ENCODE results near the gene BICRA.
A peak's percentile ranks its signal among the peaks of the same experiment; 100 is the strongest.
"Not testable (repeated sequence)": the region's sequence is repeated elsewhere in the genome, so short reads cannot be mapped to it uniquely, and the experiment has no call there.

BICRA gene

DNA sequence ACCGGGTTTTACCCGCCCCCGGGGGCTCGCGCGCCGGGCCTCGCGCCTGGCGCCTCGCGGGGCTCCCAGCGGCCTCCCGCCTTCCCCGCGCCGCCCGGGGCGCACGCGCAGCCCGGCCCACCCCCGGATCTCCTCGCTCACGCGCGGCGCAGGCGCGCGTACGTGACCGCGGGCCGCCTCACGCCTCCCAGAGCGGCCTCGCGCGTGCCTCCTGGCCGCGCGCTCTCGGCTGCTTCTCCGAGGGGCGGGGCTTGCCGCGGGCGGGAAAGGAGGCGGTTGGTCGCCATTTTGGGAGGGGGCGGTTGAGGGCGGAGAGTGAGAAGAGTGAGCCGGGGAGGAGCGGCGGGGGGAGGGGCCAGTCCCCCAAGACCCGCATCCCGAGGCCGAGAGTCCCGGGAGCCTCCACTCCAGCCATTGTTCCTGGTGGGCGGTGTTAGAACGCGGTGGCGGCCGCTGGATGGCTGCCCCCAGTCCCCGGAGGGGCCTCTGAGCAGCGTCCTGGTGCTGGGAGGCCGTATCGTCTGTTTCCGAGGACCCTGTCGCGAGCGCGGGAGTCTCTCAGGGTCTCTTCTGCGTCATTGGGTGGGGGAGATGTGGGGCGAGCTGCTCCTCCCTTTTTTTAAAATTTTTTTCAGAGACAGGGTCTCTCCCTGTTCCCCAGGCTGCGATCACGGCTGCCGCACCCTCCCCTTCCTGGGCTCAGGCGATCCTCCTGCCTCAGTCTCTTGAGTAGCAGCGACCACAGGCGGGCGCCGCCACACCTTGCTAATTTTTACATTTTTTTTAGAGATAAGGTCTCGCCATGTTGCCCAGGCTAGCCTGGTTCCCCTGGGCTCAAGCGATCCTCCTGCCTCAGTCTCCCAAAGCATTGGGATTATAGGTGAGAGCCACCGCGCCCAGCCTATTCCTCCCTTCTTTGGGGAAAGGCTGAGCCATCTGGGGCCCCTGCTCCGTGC, 35.6 kb upstream of the BICRA start, which contains the start of gene ZNF541:
Gene ZNF541 (minus strand): TSS at position 78 of the 956 bp plus-strand sequence. CDS start 17,292 bp downstream, outside the sequence.
- peak; percentile 38 for DNase-seq (ENCODE audit: low read depth)
- H3K4me3 ChIP-seq (ENCODE audit: low read length): peak within 1 kb of the TSS; percentile 30
- TF ChIP-seq, protein P1, sequence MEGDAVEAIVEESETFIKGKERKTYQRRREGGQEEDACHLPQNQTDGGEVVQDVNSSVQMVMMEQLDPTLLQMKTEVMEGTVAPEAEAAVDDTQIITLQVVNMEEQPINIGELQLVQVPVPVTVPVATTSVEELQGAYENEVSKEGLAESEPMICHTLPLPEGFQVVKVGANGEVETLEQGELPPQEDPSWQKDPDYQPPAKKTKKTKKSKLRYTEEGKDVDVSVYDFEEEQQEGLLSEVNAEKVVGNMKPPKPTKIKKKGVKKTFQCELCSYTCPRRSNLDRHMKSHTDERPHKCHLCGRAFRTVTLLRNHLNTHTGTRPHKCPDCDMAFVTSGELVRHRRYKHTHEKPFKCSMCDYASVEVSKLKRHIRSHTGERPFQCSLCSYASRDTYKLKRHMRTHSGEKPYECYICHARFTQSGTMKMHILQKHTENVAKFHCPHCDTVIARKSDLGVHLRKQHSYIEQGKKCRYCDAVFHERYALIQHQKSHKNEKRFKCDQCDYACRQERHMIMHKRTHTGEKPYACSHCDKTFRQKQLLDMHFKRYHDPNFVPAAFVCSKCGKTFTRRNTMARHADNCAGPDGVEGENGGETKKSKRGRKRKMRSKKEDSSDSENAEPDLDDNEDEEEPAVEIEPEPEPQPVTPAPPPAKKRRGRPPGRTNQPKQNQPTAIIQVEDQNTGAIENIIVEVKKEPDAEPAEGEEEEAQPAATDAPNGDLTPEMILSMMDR (IDR thresholded peaks at IDR 0.05; ENCODE audit: insufficient read depth, low read depth, low read length, missing control alignments): no peak

DNA sequence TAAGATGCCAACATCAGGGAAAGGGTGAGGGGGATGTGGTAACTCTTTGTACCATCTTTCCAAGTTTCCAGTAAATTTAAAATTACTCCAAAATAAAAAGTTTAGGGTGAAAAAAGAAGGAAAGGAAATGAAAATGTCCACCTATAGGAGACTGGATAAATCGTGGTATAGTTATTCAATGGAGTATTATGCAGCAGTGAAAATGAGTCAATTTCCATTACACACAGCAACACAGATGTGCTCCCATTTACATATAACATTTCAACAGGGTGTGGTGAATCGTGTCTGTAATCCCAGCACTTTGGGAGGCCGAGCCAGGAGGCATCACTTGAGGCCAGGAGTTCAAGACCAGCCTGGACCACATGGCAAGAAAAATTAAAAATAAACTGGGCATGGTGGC, 28.5 kb upstream of the BICRA start:
- DNase-seq (ENCODE audit: low read depth): no peak
- no peak overlapping the region for H3K4me3 ChIP-seq (ENCODE audit: low read length)
- TF ChIP-seq, protein P1 (IDR thresholded peaks at IDR 0.05; ENCODE audit: insufficient read depth, low read depth, low read length, missing control alignments): no peak

DNA sequence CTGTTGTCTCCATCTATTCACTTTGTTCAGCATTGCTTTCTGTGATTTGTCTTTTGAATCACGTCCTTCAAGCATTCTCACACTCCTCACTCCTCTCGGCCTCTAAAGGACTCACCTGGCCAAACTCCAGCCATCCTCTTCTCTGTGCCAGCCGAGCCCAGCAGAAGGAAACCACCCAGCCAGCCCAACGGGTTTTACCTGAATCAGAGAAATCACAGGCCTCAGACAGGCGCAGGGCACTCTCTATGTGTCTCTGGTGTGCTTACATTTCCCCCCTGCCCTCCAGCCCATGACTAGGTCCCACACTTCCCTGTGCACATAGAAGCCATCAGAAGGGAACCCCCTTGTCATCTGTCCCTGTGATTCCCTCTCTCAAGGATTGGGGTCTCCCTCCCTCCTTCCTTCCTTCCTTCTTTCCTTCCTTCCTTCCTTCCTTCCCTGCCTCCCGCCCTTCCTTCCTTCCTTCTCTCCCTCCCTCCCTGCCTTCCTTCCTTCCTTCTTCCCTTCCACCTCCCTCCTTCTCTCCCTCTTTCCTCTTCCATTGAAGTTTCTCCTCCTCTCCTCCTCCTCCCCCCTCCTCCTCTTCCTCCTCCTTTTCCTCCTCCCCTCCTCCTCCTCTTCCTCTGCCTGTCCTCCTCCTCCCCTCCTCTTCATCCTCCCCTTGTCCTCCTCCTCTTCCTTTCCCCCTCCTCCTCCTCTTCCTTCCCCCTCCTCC, 27.2 kb upstream of the BICRA start:
- peak; percentile 91 for DNase-seq (ENCODE audit: low read depth)
- TF ChIP-seq, protein P1 (IDR thresholded peaks at IDR 0.05; ENCODE audit: insufficient read depth, low read depth, low read length, missing control alignments): no peak
- H3K4me3 ChIP-seq (ENCODE audit: low read length): no peak overlapping the region

DNA sequence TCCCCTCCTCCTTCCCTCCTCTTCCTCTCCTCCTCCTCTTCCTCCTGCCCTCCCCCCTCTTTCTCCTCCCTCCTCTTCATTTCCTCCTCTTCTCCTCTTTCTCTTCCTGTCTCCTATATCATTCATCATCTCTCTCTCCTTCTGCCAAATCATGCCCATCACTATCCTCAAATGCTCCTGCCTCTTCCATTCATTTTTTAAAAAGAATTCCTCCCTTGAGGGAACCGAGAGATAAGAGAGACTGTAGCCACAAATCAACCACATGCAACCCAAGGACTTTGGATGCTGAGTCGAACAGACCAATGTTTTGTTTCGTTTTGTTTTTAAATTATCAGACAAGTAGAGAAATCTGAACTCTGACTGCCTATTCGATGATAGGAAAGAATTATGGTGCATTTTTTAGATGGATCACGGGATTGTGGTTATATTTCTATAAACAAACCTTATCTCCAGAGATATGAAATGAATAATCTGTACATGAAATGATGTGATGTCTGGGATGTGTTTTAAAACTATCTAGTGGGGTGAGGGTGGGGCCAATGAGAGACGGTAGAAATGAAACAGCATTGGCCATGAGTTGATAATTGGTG, 26.5 kb upstream of the BICRA start:
- DNase-seq (ENCODE audit: low read depth): no peak
- TF ChIP-seq, protein P1 (IDR thresholded peaks at IDR 0.05; ENCODE audit: insufficient read depth, low read depth, low read length, missing control alignments): no peak
- no peak overlapping the region for H3K4me3 ChIP-seq (ENCODE audit: low read length)

- H3K4me3 ChIP-seq (ENCODE audit: low read length): not testable (repeated sequence)
- peak; percentile 90 for DNase-seq (ENCODE audit: low read depth)
Observed at GRCh38 chr19:47583161-47583560, 25.8 kb upstream of the BICRA start.

DNA sequence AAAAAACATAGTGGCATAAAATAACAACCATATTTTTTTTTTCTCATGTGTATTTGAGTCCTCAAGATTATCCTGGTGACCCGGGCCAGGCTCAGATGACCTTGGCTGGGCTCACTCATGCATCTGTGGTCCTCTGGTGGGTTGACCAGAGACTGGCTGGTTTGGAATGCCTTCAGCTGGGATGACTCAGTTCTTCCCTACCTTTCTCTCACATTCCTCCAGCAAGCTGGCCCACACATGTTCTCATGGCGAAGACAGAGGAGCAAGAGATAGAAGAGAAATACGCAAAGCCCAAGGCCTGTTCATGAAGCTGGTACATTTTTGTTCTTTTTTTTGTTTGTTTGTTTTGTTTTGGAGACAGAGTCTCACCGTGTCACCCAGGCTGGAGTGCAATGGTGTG, 21.6 kb upstream of the BICRA start:
- peak; percentile 58 for DNase-seq (ENCODE audit: low read depth)
- H3K4me3 ChIP-seq (ENCODE audit: low read length): no peak overlapping the region
- TF ChIP-seq, protein P1 (IDR thresholded peaks at IDR 0.05; ENCODE audit: insufficient read depth, low read depth, low read length, missing control alignments): no peak

GRCh38 chr19:47589824-47590223, 19.1 kb upstream of the BICRA start:
- no peak for DNase-seq (ENCODE audit: low read depth)
- TF ChIP-seq, protein P1 (IDR thresholded peaks at IDR 0.05; ENCODE audit: insufficient read depth, low read depth, low read length, missing control alignments): no peak
- no peak overlapping the region for H3K4me3 ChIP-seq (ENCODE audit: low read length)
